Activated CD8-positive, alpha-beta T cell treated with anti-CD3 and anti-CD28 coated beads for 36 hours (primary cell): Measurements from ENCODE around the gene MIOX. TPM values are rescaled to one million over a fixed set of nuclear protein-coding genes. Genes with fewer than 3 reads are reported as not detected.

Source experiments
- ATAC-seq: fragments of 200-7000 bp; cut with Tn5 transposase; one replicate; pipeline ENCODE4 v1.10.0; 2021; ENCODE audit warnings: mild to moderate bottlenecking, moderate library complexity
- CTCF ChIA-PET: fragments of 350-600 bp; sonication (Branson Sonifier 250); formaldehyde crosslinking; loops from one replicate; lab custom pipeline; 2021; ENCODE audit warnings: antibody characterized with exemption; lab: Charles Lee
- POLR2A ChIA-PET: fragments of 350-600 bp; sonication (Branson Sonifier 250); formaldehyde crosslinking; loops from one replicate; lab custom pipeline; 2021; ENCODE audit warnings: antibody characterized with exemption; lab: Charles Lee
- DNase-seq: peaks from one replicate; pipeline ENCODE4 v3.0.0-alpha.2; 2020
- H3K27ac Mint-ChIP-seq: one replicate; pipeline ENCODE4 v1.8.0; 2021; ENCODE audit warnings: mild to moderate bottlenecking, mixed read lengths
- H3K27me3 Mint-ChIP-seq: one replicate; pipeline ENCODE4 v1.8.0; 2021; ENCODE audit warnings: mixed read lengths
- H3K36me3 Mint-ChIP-seq: one replicate; pipeline ENCODE4 v1.8.0; 2021; ENCODE audit warnings: low read depth, mixed read lengths
- H3K4me1 Mint-ChIP-seq: one replicate; pipeline ENCODE4 v1.8.0; 2021; ENCODE audit warnings: low read depth, mixed read lengths
- H3K4me3 Mint-ChIP-seq: one replicate; pipeline ENCODE4 v1.8.0; 2021; ENCODE audit warnings: mild to moderate bottlenecking, moderate library complexity, mixed read lengths
- H3K9me3 Mint-ChIP-seq: one replicate; pipeline ENCODE4 v1.8.0; 2021; ENCODE audit warnings: mixed read lengths
- intact Hi-C: fragments of 100-400 bp; cut with micrococcal nuclease; formaldehyde crosslinking; loops from one replicate; pipeline ENCODE4 v1.10.0; 2022
- total RNA-seq, 2 experiments: library from RNA; stranded (reverse); gene quantifications; one replicate each; pipeline ENCODE4 v1.2.3, GENCODE V29; 2021
- TF ChIP-seq, protein P1 (sequence below): fragments of 200-600 bp; IDR thresholded peaks from one replicate; pipeline ENCODE4 v1.8.0; 2022; ENCODE audit warnings: antibody characterized with exemption, mild to moderate bottlenecking

The MIOX gene
- total RNA-seq, 2 experiments from 2014 or later, result 0.29 TPM; not detected in 1

GRCh38 chr22:50522806-50523438, 36.3 kb downstream of the MIOX start:
- TF ChIP-seq, protein P1, sequence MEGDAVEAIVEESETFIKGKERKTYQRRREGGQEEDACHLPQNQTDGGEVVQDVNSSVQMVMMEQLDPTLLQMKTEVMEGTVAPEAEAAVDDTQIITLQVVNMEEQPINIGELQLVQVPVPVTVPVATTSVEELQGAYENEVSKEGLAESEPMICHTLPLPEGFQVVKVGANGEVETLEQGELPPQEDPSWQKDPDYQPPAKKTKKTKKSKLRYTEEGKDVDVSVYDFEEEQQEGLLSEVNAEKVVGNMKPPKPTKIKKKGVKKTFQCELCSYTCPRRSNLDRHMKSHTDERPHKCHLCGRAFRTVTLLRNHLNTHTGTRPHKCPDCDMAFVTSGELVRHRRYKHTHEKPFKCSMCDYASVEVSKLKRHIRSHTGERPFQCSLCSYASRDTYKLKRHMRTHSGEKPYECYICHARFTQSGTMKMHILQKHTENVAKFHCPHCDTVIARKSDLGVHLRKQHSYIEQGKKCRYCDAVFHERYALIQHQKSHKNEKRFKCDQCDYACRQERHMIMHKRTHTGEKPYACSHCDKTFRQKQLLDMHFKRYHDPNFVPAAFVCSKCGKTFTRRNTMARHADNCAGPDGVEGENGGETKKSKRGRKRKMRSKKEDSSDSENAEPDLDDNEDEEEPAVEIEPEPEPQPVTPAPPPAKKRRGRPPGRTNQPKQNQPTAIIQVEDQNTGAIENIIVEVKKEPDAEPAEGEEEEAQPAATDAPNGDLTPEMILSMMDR, result no peak
- ChIA-PET POLR2A (interaction anchor here (0.6 to 5.3 kb wide), 6 partner anchors 8 to 79 kb away, joined by 3 to 111 read pairs (median 4); partner anchors contain the start of genes KLHDC7B, LMF2, NCAPH2 and SYCE3), CTCF (interaction anchor here (1.3 kb wide), 1 partner anchor 40 kb away, joined by 4 read pairs; the partner anchor contains the start of gene SYCE3)
- Mint-ChIP-seq H3K27me3 (no peaks in the 10 kb centered on the region), H3K4me3 (peak overlapping the region; percentile 94), H3K9me3 (no peaks in the 10 kb centered on the region), H3K4me1 (peaks cover 19% of the 10 kb centered on the region), H3K27ac (no peak overlapping the region), H3K36me3 (peaks cover 30% of the 10 kb centered on the region)
- intact Hi-C loops, result no loop called here
- ATAC-seq, result no peak
- no peak for DNase-seq

DNA sequence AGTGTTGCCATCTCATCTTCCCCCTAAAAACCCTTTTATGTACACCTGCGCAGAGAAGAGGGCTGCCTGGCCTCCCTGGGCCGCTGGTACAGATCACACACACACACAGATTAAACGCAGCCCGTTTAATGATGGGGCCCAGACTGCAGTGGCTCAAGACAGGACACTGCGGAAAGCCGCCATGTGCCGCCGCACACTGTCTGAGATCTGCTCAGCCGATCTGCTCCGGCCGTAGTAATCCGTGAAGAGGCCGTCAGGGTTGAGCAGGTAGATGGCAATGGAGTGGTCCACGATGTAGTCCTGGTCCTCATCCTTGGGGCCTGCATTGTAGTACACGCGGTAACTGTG, 36.8 kb downstream of the MIOX start:
- ChIA-PET CTCF (no interaction called here), POLR2A (interaction anchor here (0.8 to 5.8 kb wide), 7 partner anchors 8 to 97 kb away, joined by 3 to 111 read pairs (median 21); partner anchors contain the start of genes LMF2, NCAPH2, SBF1 and SYCE3)
- Mint-ChIP-seq H3K4me3 (peak overlapping the region; percentile 94), H3K36me3 (peaks cover 31% of the 10 kb centered on the region), H3K27me3 (no peaks in the 10 kb centered on the region), H3K27ac (no peak overlapping the region), H3K4me1 (peaks cover 23% of the 10 kb centered on the region), H3K9me3 (no peaks in the 10 kb centered on the region)
- DNase-seq (no peak), ATAC-seq (no peak)
- TF ChIP-seq, protein P1, result no peak
- intact Hi-C loops, result no loop called here

- POLR2A ChIA-PET, result interaction anchor here (0.8 to 6.7 kb wide), 16 partner anchors 8 to 333 kb away, joined by 3 to 175 read pairs (median 20); partner anchors contain the start of genes CHKB, KLHDC7B, LMF2 and NCAPH2
Observed at GRCh38 chr22:50523806-50524675, 37.4 kb downstream of the MIOX start.

DNA sequence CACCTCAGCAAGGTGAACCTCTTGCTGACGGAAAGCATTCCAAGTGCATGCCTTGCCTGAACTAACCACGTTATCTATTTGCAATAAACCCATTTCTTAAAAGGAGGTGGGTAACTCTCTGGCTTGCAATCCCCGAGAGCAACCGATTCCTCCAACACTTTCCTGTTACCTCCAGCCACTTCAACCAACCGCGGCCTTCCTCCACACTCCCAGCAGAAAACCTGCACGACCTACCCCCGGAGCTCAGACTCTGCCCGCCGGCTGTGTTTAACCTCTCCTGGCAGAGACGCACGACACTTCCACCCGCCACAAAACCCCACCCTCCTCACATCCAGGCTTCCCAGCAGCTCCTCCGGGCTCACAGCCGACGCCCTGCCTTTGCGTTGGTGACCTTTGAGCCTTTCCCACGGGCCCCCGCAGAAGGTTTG, 38.0 kb downstream of the MIOX start:
- H3K27ac Mint-ChIP-seq, result peak overlapping the region; percentile 86
- ChIA-PET CTCF (interaction anchor here (1.3 to 4.3 kb wide), 16 partner anchors 10 to 318 kb away, joined by 3 to 80 read pairs (median 14); partner anchors contain the start of genes HDAC10, KLHDC7B, LMF2 and MAPK12), POLR2A (interaction anchor here (0.8 to 6.7 kb wide), 20 partner anchors 9 to 334 kb away, joined by 3 to 175 read pairs (median 14); partner anchors contain the start of genes CHKB, HDAC10, KLHDC7B and LMF2)
- intact Hi-C loops, result loop anchor here (5.0 kb wide), 1 partner anchor 58 kb away; the partner anchor contains the start of gene CHKB
- H3K9me3 Mint-ChIP-seq, result no peaks in the 10 kb centered on the region
- ATAC-seq (no peak), DNase-seq (no peak)
- H3K4me1 Mint-ChIP-seq, result peaks cover 25% of the 10 kb centered on the region
- H3K4me3 Mint-ChIP-seq, result peak overlapping the region; percentile 94
- TF ChIP-seq, protein P1, result no peak
- peaks cover 32% of the 10 kb centered on the region for H3K36me3 Mint-ChIP-seq
- no peaks in the 10 kb centered on the region for H3K27me3 Mint-ChIP-seq

More at GRCh38 chr22:50523806-50524675, 37.4 kb downstream of the MIOX start:
- Mint-ChIP-seq H3K27ac (peak overlapping the region; percentile 86), H3K4me1 (peaks cover 25% of the 10 kb centered on the region), H3K36me3 (peaks cover 36% of the 10 kb centered on the region), H3K9me3 (no peaks in the 10 kb centered on the region), H3K4me3 (peak overlapping the region; percentile 94), H3K27me3 (no peaks in the 10 kb centered on the region)
- CTCF ChIA-PET, result interaction anchor here (1.4 to 4.3 kb wide), 10 partner anchors 9 to 318 kb away, joined by 3 to 80 read pairs (median 21); partner anchors contain the start of genes KLHDC7B, LMF2, NCAPH2 and SYCE3
- TF ChIP-seq, protein P1, result no peak
- intact Hi-C loops, result no loop called here
- ATAC-seq (no peak), DNase-seq (no peak)
